Activated CD4-positive, CD25-positive, alpha-beta regulatory T cell (primary cell): ENCODE measurements around the gene LGALS7B.
"Not testable (repeated sequence)": the region's sequence is repeated elsewhere in the genome, so short reads cannot be mapped to it uniquely, and the experiment has no call there.

Source experiments
- DNase-seq, 4 experiments: peaks; one replicate each; lab custom pipeline; 2025; lab: John Stamatoyannopoulos, UW

LGALS7B gene

GRCh38 chr19:38821230-38821825, 32.3 kb downstream of the LGALS7B start:
- not testable (repeated sequence) for DNase-seq

DNA sequence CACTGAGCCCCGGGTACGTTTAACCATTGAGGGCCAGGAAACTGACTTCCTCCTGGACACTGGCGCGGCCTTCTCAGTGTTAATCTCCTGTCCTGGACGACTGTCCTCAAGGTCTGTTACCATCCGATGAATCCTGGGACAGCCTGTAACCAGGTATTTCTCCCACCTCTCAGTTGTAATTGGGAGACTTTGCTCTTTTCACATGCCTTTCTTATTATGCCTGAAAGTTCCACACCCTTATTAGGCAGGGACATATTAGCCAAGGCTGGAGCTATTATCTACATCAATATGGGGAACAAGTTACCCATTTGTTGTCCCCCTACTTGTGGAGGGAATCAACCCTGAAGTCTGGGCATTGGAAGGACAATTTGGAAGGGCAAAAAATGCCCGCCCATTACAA, 36.9 kb downstream of the LGALS7B start:
- not testable (repeated sequence) for DNase-seq

- no peak for DNase-seq
These were observed 38.0 kb downstream of the LGALS7B start for GRCh38 chr19:38826856-38827551.

GRCh38 chr19:38829203-38829602, 40.2 kb downstream of the LGALS7B start:
- not testable (repeated sequence) for DNase-seq

DNA sequence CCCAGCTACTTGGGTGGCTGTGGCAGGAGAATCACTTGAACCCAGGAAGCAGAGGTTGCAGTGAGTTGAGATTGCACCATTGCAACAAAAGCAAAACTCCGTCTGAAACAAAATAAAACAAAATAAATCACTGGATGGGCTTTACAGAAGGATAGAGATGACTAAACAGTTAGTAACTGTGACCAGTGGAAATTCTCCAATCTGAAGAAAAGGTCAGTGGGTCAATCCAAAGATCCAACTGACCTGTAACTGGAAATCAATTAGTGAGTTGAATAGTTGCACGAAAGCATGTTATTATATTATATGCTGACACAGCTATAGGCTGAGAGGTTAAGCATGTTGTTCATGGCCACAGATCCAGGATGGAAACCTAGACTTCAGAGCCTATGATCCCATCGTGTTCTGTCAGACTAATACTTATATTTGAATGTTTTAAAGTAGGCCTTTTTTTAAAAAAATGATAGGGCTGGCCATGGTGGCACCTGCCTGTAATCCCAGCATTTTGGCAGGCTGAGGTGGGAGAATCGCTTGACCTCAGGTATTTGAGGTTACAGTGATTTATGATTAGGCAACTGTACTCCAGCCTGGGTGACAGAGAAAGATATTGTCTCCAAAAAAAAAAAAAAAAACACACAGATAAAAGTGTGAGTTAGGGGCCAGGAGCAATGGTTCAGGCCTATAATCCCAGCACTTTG, 41.2 kb downstream of the LGALS7B start:
- DNase-seq = no peak

- no peak for DNase-seq
These were observed 42.2 kb downstream of the LGALS7B start for GRCh38 chr19:38831142-38831605.

DNA sequence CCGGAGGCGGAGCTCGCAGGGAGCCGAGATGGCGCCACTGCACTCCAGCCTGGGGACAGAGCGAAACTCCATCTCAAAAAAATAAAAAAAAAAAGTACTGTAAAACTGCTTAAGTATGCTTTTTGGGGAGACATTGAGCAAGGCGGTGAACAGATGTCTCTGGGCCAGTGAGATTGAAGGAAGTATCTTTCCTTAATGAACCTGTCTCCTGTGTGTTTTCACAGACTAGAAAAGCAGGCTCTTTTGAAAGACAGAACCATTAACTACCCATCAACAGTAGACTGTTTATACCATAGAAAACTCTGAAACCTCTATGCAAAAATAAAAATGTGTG, 44.1 kb downstream of the LGALS7B start:
- no peak for DNase-seq

- no peak for DNase-seq
These were observed 45.1 kb downstream of the LGALS7B start for GRCh38 chr19:38834104-38834490.

DNA sequence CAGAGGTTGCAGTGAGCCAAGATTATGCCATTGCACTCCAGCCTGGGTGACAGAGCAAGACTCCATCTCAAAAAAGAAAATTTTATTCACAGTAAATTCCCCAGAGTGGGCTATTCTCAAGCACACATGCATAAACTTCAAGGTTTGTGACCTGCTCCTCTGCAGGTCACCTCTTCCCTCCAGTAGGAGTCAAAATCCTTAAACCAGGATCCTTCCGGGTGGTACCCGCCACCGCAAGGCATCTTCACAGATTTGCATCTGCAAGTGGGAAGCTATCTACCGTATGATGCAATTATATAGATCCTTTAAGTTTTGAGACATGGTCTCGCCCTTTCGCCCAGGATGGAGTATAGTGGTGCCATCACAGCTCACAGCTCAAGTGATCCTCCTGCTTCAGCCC, 45.6 kb downstream of the LGALS7B start:
- DNase-seq = no peak

DNA sequence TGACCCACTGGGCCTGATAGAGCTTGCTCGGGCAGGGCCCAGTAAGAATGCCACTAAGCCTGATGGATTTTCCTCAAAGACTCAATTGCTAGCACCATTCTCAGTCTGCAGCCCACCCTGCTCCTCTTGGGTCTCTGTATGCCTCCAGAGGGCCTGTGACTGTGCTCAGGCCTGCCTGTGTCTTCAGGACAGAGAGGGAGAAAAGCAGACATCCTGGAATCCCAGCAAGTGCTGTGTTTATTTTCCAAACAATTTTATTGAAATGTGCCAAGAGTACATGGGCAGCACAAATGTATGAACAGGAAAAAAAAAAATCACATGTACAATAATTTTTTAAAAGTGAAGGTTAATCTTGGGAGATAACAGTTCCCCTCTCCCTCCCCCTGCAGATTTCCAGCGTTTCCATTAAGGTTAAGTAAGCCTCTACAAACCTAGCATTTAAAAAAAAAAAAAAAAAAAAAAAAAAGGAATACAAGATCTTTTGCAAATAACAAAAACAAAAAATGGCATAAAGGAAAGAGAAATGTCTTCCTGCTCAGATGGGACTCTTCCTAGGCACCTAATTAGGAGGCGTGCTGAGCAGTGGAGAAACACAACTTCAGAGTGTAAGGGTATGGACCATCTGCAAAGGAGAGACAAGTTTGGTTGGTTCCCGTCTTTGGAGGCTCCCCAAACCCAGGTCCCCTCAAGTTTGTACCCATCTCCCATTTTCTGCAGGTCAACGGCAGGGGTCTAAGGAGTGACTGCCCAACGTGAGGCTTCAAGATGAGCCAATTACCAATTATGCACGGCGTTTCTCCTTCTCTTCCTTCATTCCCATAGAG, 47.4 kb downstream of the LGALS7B start:
- DNase-seq = no peak

- no peak for DNase-seq
These were observed 48.1 kb downstream of the LGALS7B start for GRCh38 chr19:38836983-38837626.

- no peak for DNase-seq
These were observed 48.7 kb downstream of the LGALS7B start for GRCh38 chr19:38837656-38838121.

DNA sequence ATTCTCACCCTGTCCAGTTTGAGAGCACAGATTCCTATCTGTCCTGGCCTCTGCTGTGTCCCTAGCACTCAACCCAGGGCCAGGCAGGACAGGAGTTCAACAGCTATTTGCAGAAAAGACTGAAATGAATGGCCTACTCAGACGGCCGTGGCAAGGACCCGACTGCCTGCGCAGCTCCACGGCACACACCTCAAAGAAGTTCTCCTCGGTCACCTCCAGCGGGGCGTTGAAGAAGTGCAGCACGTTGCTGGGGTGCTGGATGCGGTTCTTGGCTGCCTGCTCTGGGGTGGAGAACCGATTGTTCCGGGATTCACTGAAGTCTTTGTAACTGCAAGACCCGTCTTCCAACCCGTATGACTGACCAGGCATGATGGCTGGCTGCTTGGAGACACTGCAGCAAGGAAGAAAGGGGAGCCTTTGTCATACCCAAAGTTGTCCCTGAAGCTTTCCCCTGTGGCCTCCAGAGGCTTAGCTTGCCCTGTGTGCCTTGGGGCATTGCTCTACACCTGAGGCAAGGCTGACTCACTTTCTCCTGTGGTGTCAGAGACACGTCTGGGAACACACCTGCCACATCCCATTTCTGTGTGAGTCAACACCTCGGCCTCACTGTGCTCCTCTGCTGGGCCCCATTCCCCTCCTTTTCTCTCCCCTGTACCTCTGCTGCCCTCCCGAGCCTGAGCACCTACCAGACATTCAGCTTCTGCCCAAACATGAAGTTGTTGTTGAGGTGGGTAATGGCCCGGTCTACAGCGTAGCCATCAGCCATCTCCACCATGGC, 49.4 kb downstream of the LGALS7B start:
- DNase-seq = peak in 1 of 4 experiments; percentile 32

DNA sequence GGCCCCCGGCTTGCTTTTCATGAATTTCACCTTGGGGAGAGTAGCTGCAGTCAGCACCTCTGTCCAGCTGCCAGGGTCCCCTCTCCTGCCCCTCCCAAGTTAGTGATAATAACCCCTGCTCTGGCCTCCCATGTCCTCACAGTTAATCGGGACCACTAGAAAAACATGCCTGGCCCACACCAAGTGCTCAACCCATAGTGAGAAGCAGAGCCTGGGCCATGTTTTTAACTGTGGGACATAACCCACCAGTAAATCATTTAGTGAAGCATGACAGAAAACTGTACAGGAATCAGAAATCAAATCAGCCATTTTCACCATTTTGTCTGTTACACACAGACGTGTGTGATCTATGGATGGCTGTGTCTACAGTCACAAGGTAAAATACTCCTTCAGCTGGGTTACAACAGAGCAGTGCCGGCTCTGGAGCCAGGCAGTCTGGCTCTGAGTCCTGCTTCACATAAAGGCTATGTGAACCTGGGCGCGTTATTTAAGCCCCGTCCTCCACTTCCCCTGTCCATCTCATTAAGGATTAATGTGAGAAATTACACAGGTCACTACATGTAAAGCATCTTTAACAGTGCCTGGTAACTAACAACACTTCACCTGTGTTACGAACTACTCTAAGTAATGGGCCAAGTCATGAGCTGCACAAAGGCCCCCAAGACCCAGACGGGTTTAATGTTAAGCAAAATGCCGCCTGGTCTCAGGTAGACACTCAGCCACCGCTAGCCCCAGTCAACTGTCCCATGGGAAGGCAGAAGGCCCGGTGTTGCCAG, 50.2 kb downstream of the LGALS7B start:
- DNase-seq = no peak

DNA sequence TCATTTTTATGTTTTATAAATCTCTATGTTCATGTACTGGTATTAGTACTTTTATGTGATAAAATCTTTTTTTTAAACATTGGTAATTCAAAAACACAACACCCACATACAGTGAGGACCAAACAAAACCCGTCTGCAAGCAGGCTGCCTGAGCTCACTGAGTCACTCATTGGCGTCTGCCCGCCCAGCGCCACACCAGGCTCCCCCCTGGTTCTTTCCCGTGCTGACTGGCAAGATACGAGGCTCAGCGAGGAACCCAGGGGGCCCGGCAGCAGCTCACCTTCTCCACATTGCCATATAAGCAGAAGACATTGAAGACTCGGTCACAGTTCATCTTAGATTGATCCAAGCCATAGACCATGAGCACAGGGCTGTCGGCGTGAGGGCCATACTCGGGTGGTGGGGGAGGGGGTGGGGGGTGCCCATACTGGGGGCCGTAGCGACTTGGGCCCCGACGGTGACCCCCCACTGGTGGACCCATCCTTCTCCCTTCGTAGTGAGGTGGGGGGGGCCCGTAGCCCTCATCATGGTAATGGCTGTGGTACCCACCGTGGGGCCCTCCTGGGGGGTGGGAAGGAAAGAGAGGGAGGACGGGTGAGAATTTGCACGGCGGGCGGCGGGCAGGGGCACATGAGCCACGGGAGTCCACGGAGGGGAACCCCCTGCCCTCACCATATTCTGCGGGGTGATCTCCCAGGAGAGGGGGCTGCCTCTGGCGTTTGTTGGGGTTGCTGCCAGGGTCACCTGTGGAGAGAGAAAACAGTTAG, 51.0 kb downstream of the LGALS7B start:
- DNase-seq = no peak

- DNase-seq = no peak
These were observed 51.6 kb downstream of the LGALS7B start for GRCh38 chr19:38840583-38840968.
